Suprapubic skin (tissue), 4 donors: ENCODE results near the gene MAN2B2. TPM values are rescaled to one million over a fixed set of nuclear protein-coding genes. Genes with fewer than 3 reads are reported as not detected.

Experiments used
- DNase-seq, 2 donors: peaks; one replicate each; pipeline ENCODE4 v3.0.0-alpha.2; 2019; ENCODE audit warnings: low spot score in 2 of 2
- H3K27ac ChIP-seq: fragments of 200-600 bp; sonication (generic); one replicate; pipeline ENCODE4 v1.5.1; 2019
- H3K27me3 ChIP-seq: fragments of 200-600 bp; sonication (generic); one replicate; pipeline ENCODE4 v1.5.1; 2019
- H3K36me3 ChIP-seq: fragments of 200-600 bp; sonication (generic); one replicate; pipeline ENCODE4 v1.5.1; 2019
- H3K4me1 ChIP-seq: fragments of 200-600 bp; sonication (generic); one replicate; pipeline ENCODE4 v1.5.1; 2019
- H3K4me3 ChIP-seq: fragments of 200-600 bp; sonication (generic); one replicate; pipeline ENCODE4 v1.5.1; 2019; ENCODE audit warnings: mild to moderate bottlenecking
- H3K9me3 ChIP-seq: fragments of 200-600 bp; sonication (generic); one replicate; pipeline ENCODE4 v1.5.1; 2019
- EP300 ChIP-seq: sonication (generic); formaldehyde crosslinking; IDR thresholded peaks from one replicate; pipeline ENCODE4 v1.6.1; 2017; ENCODE audit warnings: antibody characterized with exemption
- POLR2A ChIP-seq, 2 donors: fragments of 450-650 bp; IDR thresholded peaks; one replicate each; pipeline ENCODE4 v1.6.1; 2017; ENCODE audit warnings: antibody characterized with exemption in 2 of 2, mild to moderate bottlenecking in 2 of 2, moderate library complexity in 2 of 2
- POLR2AphosphoS5 ChIP-seq, 3 donors: sonication (generic); formaldehyde crosslinking; IDR thresholded peaks; one replicate each; pipeline ENCODE4 v1.6.1; 2017; ENCODE audit warnings: antibody characterized with exemption in 3 of 3
- WGBS: methylation state at CpG from one replicate; pipeline ENCODE4 v1.1.5; 2018; 5-methylcytosine and 5-hydroxymethylcytosine counted together
- total RNA-seq, 4 donors: library from RNA; depleted of rRNA; stranded (reverse); fragments of >200 nt; gene quantifications; one replicate each; pipeline ENCODE4 v1.1.0, GENCODE V29; 2016
- TF ChIP-seq, protein P1 (sequence below), 2 donors: fragments of 200-600 bp in 1 of 2; fragments of 450-650 bp in 1 of 2; sonication (generic) in 1 of 2; IDR thresholded peaks; one replicate each; pipeline ENCODE4 v1.5.1; 2016 to 2019; ENCODE audit warnings: antibody characterized with exemption in 2 of 2, mild to moderate bottlenecking in 1 of 2, moderate library complexity in 1 of 2

MAN2B2 gene
- total RNA-seq, 4 donors from 2014 or later = 19.6 to 27.9 (median 25.2) TPM

DNA sequence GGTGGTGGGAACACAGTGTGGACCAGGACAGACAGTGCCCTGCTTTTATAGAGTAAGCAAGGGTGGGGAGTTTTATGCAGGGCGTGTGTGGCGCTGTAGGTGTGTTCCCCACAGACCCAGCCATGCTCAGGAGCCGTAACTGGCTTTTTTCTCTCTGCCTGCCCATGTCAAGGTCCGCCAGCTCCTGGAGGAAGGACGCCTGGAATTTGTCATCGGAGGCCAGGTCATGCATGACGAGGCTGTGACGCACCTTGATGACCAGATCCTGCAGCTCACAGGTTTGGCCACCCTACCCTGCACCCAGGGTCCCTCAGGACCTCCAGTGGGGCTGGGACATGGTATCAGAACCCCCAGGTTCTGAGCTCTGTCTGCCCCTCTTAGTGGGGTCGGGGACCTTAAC is 3.2 kb downstream of the MAN2B2 start:
- H3K9me3 ChIP-seq = peaks cover 3% of the 10 kb centered on the region
- DNase-seq = no peak
- 96% methylated on average over 9 of the region's 9 CpGs for WGBS

DNA sequence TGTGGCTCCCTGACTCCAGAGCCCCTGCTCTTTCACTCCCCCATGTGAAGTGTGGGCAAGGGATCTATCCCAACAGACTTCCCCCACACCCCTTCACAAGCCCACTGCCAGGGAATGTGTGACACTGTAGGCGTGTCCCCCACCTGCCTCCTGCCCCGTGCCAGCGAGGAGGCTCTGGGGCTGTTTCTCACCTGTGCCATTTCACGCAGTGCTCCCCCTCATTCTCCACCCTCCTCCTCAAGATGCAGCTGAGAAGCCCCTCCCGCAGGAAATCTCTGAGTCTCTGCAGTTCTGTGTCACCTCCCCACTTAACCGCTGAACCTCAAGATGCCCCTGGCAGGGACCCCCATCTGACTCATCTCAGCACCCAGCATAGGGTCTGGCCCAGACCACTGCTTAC is 5.4 kb downstream of the MAN2B2 start:
- H3K27ac ChIP-seq = no peak overlapping the region
- no peak overlapping the region for H3K4me3 ChIP-seq
- no peak for TF ChIP-seq EP300
- no peak for TF ChIP-seq POLR2A (IDR thresholded peaks at IDR 0.05)
- no peak for TF ChIP-seq POLR2AphosphoS5 (IDR thresholded peaks at IDR 0.05)
- TF ChIP-seq, protein P1, sequence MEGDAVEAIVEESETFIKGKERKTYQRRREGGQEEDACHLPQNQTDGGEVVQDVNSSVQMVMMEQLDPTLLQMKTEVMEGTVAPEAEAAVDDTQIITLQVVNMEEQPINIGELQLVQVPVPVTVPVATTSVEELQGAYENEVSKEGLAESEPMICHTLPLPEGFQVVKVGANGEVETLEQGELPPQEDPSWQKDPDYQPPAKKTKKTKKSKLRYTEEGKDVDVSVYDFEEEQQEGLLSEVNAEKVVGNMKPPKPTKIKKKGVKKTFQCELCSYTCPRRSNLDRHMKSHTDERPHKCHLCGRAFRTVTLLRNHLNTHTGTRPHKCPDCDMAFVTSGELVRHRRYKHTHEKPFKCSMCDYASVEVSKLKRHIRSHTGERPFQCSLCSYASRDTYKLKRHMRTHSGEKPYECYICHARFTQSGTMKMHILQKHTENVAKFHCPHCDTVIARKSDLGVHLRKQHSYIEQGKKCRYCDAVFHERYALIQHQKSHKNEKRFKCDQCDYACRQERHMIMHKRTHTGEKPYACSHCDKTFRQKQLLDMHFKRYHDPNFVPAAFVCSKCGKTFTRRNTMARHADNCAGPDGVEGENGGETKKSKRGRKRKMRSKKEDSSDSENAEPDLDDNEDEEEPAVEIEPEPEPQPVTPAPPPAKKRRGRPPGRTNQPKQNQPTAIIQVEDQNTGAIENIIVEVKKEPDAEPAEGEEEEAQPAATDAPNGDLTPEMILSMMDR (IDR thresholded peaks at IDR 0.05) = no peak
- H3K4me1 ChIP-seq = peaks cover 12% of the 10 kb centered on the region
- H3K36me3 ChIP-seq = peaks cover 72% of the 10 kb centered on the region
- H3K9me3 ChIP-seq = peaks cover 4% of the 10 kb centered on the region
- no peaks in the 10 kb centered on the region for H3K27me3 ChIP-seq
- 95% methylated on average over 6 of the region's 6 CpGs for WGBS
- DNase-seq = no peak

More for the DNA sequence above, 3.2 kb downstream of the MAN2B2 start:
- Histone ChIP-seq H3K27me3 (no peaks in the 10 kb centered on the region), H3K27ac (no peak overlapping the region), H3K4me1 (peaks cover 24% of the 10 kb centered on the region), H3K36me3 (peaks cover 50% of the 10 kb centered on the region), H3K4me3 (no peak overlapping the region)
- no peak for TF ChIP-seq POLR2A (IDR thresholded peaks at IDR 0.05)
- no peak for TF ChIP-seq POLR2AphosphoS5 (IDR thresholded peaks at IDR 0.05)
- TF ChIP-seq EP300 = no peak
- TF ChIP-seq, protein P1 (IDR thresholded peaks at IDR 0.05) = no peak

DNA sequence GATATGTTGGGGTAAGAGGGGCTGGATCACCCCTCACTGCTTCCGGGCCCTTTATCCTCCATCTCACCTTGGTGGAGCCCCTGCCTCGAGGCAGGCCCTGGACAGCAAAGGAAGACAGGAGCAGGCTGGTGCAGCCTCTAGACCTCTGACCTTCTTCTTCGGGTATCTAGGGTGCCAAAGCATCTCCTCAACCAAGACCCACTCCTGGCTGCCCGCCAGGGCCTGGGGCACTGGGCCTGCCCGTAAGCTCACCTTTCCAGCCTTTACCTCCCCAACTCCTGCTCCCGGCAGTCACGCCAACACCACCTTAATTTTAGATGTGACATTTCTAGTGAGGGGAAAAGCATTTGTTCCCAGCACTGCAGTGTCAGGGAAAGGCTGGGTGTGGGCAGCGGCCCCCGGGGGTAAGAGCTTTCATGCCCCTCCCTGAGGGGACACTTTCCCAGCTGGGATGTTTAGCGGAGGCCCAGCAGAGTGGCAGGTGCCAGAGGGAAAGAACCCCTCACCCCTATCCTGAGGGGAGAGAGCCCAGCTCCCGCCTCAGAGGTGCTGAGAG is 6.7 kb downstream of the MAN2B2 start:
- 90% methylated on average over 10 of the region's 11 CpGs for WGBS

DNA sequence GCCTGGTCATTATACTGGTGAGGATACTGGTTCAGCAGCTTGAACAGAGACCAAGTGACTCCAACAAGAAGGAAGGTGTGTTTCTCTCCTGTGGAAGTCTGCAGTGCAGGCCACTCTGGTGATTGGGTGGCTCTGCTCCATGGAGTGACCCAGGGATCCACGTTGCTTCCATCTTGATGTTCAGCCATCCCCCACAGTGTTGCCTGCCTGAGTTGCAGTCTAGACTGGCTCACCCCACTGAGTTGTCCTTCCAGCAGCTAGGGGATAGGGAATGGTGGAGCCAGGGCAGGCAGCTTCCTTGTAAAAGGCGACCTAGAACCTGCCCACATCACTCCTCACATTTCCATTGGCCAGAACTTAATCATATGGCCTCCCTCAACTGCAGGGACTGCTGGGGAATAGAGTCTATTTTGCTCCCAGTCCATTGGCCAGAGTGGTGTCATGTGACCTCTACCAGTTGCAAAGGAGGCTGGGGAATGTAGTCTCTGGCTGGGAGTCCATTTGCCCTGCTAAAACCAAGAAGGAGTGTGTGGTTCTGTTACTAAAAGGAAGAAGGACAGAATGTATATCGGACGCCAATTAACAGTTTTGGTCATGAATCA is 8.0 kb downstream of the MAN2B2 start:
- 90% methylated on average over 3 of the region's 4 CpGs for WGBS
- Histone ChIP-seq H3K27ac (no peak overlapping the region), H3K27me3 (no peaks in the 10 kb centered on the region), H3K36me3 (peaks cover 79% of the 10 kb centered on the region), H3K4me1 (no peaks in the 10 kb centered on the region), H3K9me3 (peaks cover 4% of the 10 kb centered on the region), H3K4me3 (no peak overlapping the region)
- no peak for TF ChIP-seq POLR2AphosphoS5 (IDR thresholded peaks at IDR 0.05)
- TF ChIP-seq POLR2A (IDR thresholded peaks at IDR 0.05) = no peak
- TF ChIP-seq, protein P1 (IDR thresholded peaks at IDR 0.05) = no peak
- no peak for TF ChIP-seq EP300
- no peak for DNase-seq

More for the DNA sequence above, 6.7 kb downstream of the MAN2B2 start:
- Histone ChIP-seq H3K27ac (no peak overlapping the region), H3K36me3 (peaks cover 78% of the 10 kb centered on the region), H3K9me3 (peaks cover 4% of the 10 kb centered on the region), H3K4me3 (no peak overlapping the region), H3K4me1 (no peaks in the 10 kb centered on the region), H3K27me3 (no peaks in the 10 kb centered on the region)
- TF ChIP-seq POLR2A (IDR thresholded peaks at IDR 0.05) (no peak), EP300 (no peak), POLR2AphosphoS5 (IDR thresholded peaks at IDR 0.05) (no peak)
- TF ChIP-seq, protein P1 (IDR thresholded peaks at IDR 0.05) = no peak
- DNase-seq = no peak

DNA sequence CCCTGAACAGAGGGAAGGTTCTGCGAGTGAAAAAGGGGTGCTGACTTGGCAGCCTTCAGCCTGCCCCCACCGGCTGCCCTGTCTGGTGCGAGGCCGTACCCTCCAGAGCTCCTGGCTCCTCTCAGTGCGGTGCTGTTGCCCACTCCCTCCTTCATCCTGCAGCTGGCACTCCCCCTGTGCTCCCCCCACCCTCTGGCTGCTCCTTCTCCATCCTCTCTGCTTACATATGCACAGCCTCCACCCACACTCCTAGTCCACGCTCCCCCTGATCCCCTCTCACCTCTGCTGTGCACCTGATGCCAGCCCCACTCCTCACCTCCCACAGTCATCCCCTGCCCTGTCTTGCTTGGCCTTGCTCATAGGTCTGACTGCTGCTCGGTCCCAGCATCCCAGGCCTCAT is 9.9 kb downstream of the MAN2B2 start:
- TF ChIP-seq POLR2A (IDR thresholded peaks at IDR 0.05) (no peak), POLR2AphosphoS5 (IDR thresholded peaks at IDR 0.05) (no peak), EP300 (no peak)
- TF ChIP-seq, protein P1 (IDR thresholded peaks at IDR 0.05) = no peak
- H3K27ac ChIP-seq = no peak overlapping the region
- H3K36me3 ChIP-seq = peaks cover 80% of the 10 kb centered on the region
- 91% methylated on average over 7 of the region's 7 CpGs for WGBS
- no peak overlapping the region for H3K4me3 ChIP-seq
- no peak for DNase-seq
- H3K9me3 ChIP-seq = peaks cover 4% of the 10 kb centered on the region
- no peaks in the 10 kb centered on the region for H3K27me3 ChIP-seq
- no peaks in the 10 kb centered on the region for H3K4me1 ChIP-seq
